ENCODE measurements around the gene ZNF92.

The ZNF92 gene

DNA sequence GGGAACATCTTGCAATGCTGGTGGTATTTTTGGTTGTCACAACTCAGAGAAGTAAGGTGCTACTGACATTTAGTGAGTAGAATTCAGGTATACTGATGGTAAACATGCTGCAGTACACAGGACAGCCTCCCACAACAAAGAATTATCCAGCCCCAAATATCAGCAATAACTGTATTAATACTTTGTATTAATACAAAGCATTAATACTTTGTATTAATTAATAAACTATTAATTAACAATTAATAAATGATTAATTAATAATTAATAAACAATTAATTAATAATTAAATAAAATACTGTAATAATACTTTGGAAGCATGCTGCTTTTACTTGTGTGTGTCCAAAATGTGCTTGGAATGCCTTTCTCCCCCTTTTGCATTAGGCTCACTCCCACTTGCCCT is 62.5 kb downstream of the ZNF92 start:
- Histone ChIP-seq H3K4me3 (ENCODE audit: low read length) (no peak overlapping the region), H3F3A (ENCODE audit: control insufficient read depth, insufficient read depth) (0 out of 2 replicates have a peak, but pooled peaks cover 2% of the 10 kb centered on the region), H3K79me2 (ENCODE audit: control insufficient read depth, low read length) (no peaks in the 10 kb centered on the region), H3K4me1 (ENCODE audit: control insufficient read depth, low read length) (no peaks in the 10 kb centered on the region), H3K27me3 (ENCODE audit: control insufficient read depth, low read length) (no peaks in the 10 kb centered on the region), H3K9me2 (replicated peaks; ENCODE audit: control insufficient read depth, low read length) (no peaks in the 10 kb centered on the region), H3K4me2 (ENCODE audit: low read length) (no peak overlapping the region), H3K27ac (ENCODE audit: low read depth, low read length) (no peak overlapping the region), H4K20me1 (ENCODE audit: control insufficient read depth, insufficient read depth, low read depth, low read length) (no peaks in the 10 kb centered on the region), H3K36me3 (ENCODE audit: control insufficient read depth, low read length) (no peaks in the 10 kb centered on the region), H3K9me3 (ENCODE audit: control insufficient read depth, insufficient read depth, low read length) (no peaks in the 10 kb centered on the region)
- TF ChIP-seq EZH2phosphoT487 (IDR thresholded peaks at IDR 0.05; ENCODE audit: borderline replicate concordance, low read length) = no peak
- TF ChIP-seq, protein P1, sequence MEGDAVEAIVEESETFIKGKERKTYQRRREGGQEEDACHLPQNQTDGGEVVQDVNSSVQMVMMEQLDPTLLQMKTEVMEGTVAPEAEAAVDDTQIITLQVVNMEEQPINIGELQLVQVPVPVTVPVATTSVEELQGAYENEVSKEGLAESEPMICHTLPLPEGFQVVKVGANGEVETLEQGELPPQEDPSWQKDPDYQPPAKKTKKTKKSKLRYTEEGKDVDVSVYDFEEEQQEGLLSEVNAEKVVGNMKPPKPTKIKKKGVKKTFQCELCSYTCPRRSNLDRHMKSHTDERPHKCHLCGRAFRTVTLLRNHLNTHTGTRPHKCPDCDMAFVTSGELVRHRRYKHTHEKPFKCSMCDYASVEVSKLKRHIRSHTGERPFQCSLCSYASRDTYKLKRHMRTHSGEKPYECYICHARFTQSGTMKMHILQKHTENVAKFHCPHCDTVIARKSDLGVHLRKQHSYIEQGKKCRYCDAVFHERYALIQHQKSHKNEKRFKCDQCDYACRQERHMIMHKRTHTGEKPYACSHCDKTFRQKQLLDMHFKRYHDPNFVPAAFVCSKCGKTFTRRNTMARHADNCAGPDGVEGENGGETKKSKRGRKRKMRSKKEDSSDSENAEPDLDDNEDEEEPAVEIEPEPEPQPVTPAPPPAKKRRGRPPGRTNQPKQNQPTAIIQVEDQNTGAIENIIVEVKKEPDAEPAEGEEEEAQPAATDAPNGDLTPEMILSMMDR (IDR thresholded peaks at IDR 0.05; ENCODE audit: low read depth, low read length, poor library complexity, severe bottlenecking) = no peak

DNA sequence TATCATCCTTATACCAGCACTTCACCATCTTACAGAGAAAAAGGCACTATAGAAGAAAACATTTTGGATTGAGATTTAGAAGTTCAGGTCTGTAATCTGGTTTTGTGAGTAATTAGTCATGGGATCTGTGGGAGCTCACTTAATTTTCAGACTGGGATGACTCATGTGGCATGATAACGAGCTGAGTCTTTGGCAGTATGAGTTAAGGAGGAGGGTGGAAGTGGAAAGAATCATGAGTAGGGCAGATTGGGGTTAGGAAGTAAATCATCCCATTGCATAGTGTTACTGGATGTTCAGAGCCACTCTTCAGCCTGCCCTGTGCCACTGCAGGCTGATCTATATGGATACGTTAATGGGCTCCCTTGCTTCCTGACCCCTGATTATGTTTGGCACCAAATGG is 64.9 kb downstream of the ZNF92 start:
- no peaks in the 10 kb centered on the region for H3K36me3 ChIP-seq (ENCODE audit: control insufficient read depth, low read length)
- H3K9me2 ChIP-seq (replicated peaks; ENCODE audit: control insufficient read depth, low read length) = no peaks in the 10 kb centered on the region
- H3K27me3 ChIP-seq (ENCODE audit: control insufficient read depth, low read length) = no peaks in the 10 kb centered on the region
- no peaks in the 10 kb centered on the region for H4K20me1 ChIP-seq (ENCODE audit: control insufficient read depth, insufficient read depth, low read depth, low read length)
- no peak overlapping the region for H3K4me2 ChIP-seq (ENCODE audit: low read length)
- no peak overlapping the region for H3K27ac ChIP-seq (ENCODE audit: low read depth, low read length)
- H3K4me1 ChIP-seq (ENCODE audit: control insufficient read depth, low read length) = no peaks in the 10 kb centered on the region
- no peak overlapping the region for H3K4me3 ChIP-seq (ENCODE audit: low read length)
- H3K9me3 ChIP-seq (ENCODE audit: control insufficient read depth, insufficient read depth, low read length) = no peaks in the 10 kb centered on the region
- TF ChIP-seq, protein P1 (IDR thresholded peaks at IDR 0.05; ENCODE audit: low read depth, low read length, poor library complexity, severe bottlenecking) = no peak
- TF ChIP-seq EZH2phosphoT487 (IDR thresholded peaks at IDR 0.05; ENCODE audit: borderline replicate concordance, low read length) = no peak
- H3F3A ChIP-seq (ENCODE audit: control insufficient read depth, insufficient read depth) = no peaks in the 10 kb centered on the region
- H3K79me2 ChIP-seq (ENCODE audit: control insufficient read depth, low read length) = no peaks in the 10 kb centered on the region

- no peaks in the 10 kb centered on the region for H3K79me2 ChIP-seq (ENCODE audit: control insufficient read depth, low read length)
- TF ChIP-seq EZH2phosphoT487 (IDR thresholded peaks at IDR 0.05; ENCODE audit: borderline replicate concordance, low read length) = no peak
- TF ChIP-seq, protein P1 (IDR thresholded peaks at IDR 0.05; ENCODE audit: low read depth, low read length, poor library complexity, severe bottlenecking) = no peak
- no peaks in the 10 kb centered on the region for H3K36me3 ChIP-seq (ENCODE audit: control insufficient read depth, low read length)
- H3F3A ChIP-seq (ENCODE audit: control insufficient read depth, insufficient read depth) = no peaks in the 10 kb centered on the region
- H4K20me1 ChIP-seq (ENCODE audit: control insufficient read depth, insufficient read depth, low read depth, low read length) = no peaks in the 10 kb centered on the region
- no peaks in the 10 kb centered on the region for H3K9me3 ChIP-seq (ENCODE audit: control insufficient read depth, insufficient read depth, low read length)
- no peak overlapping the region for H3K4me2 ChIP-seq (ENCODE audit: low read length)
- no peaks in the 10 kb centered on the region for H3K27me3 ChIP-seq (ENCODE audit: control insufficient read depth, low read length)
- H3K27ac ChIP-seq (ENCODE audit: low read depth, low read length) = no peak overlapping the region
- no peaks in the 10 kb centered on the region for H3K9me2 ChIP-seq (replicated peaks; ENCODE audit: control insufficient read depth, low read length)
- no peaks in the 10 kb centered on the region for H3K4me1 ChIP-seq (ENCODE audit: control insufficient read depth, low read length)
- H3K4me3 ChIP-seq (ENCODE audit: low read length) = no peak overlapping the region
Measured at GRCh38 chr7:65441010-65441409, 67.4 kb downstream of the ZNF92 start.
